Bronchial epithelial cell (primary cell): ENCODE results near the gene SUSD6. TPM values are rescaled to one million over a fixed set of nuclear protein-coding genes. Genes with fewer than 3 reads are reported as not detected.
A peak's percentile ranks its signal among the peaks of the same experiment; 100 is the strongest.
"Not testable (repeated sequence)": the region's sequence is repeated elsewhere in the genome, so short reads cannot be mapped to it uniquely, and the experiment has no call there.

Source experiments
- DNase-seq: peaks from one replicate; pipeline ENCODE4 v3.0.0-alpha.2; 2010; ENCODE audit warnings: low read depth
- FAIRE-seq: peaks from 2 replicates; lab custom pipeline; 2011; peaks lifted over from hg19 to GRCh38; lab: Jason Lieb, UNC
- H3K27me3 ChIP-seq: 2 replicates; pipeline ENCODE4 v1.5.1; 2011; ENCODE audit warnings: low read length; ENCODE audit not compliant: control insufficient read depth, insufficient read depth
- H3K36me3 ChIP-seq: 2 replicates; pipeline ENCODE4 v1.5.1; 2011; ENCODE audit warnings: low read length; ENCODE audit not compliant: control insufficient read depth, insufficient read depth
- H3K4me3 ChIP-seq: 2 replicates; pipeline ENCODE4 v1.5.1; 2011; ENCODE audit warnings: mild to moderate bottlenecking, low read depth, low read length, control low read depth
- total RNA-seq: library from RNA; depleted of rRNA; stranded (reverse); fragments of >200 nt; gene quantifications from 2 replicates; pipeline ENCODE4 v1.2.1, GENCODE V29; 2014
- TF ChIP-seq, protein P1 (sequence below): IDR thresholded peaks from 2 replicates; pipeline ENCODE4 v1.5.1; 2011; ENCODE audit warnings: mild to moderate bottlenecking, moderate library complexity, low read length, control low read depth, inconsistent platforms; ENCODE audit not compliant: insufficient read depth, severe bottlenecking

Gene SUSD6
- total RNA-seq, 1 donor from 2014 or later: 3.9 TPM

GRCh38 chr14:69716478-69717187 lies 105.2 kb downstream of the SUSD6 start:
- TF ChIP-seq, protein P1, sequence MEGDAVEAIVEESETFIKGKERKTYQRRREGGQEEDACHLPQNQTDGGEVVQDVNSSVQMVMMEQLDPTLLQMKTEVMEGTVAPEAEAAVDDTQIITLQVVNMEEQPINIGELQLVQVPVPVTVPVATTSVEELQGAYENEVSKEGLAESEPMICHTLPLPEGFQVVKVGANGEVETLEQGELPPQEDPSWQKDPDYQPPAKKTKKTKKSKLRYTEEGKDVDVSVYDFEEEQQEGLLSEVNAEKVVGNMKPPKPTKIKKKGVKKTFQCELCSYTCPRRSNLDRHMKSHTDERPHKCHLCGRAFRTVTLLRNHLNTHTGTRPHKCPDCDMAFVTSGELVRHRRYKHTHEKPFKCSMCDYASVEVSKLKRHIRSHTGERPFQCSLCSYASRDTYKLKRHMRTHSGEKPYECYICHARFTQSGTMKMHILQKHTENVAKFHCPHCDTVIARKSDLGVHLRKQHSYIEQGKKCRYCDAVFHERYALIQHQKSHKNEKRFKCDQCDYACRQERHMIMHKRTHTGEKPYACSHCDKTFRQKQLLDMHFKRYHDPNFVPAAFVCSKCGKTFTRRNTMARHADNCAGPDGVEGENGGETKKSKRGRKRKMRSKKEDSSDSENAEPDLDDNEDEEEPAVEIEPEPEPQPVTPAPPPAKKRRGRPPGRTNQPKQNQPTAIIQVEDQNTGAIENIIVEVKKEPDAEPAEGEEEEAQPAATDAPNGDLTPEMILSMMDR: peak; percentile 46
- Histone ChIP-seq H3K4me3 (no peak overlapping the region), H3K36me3 (no peaks in the 10 kb centered on the region), H3K27me3 (no peaks in the 10 kb centered on the region)
- peak; percentile 93 for DNase-seq
- no peak for FAIRE-seq

- not testable (repeated sequence) for FAIRE-seq, H3K36me3 ChIP-seq, H3K27me3 ChIP-seq, H3K4me3 ChIP-seq, DNase-seq
Observed at GRCh38 chr14:69718614-69719013, 107.2 kb downstream of the SUSD6 start.

DNA sequence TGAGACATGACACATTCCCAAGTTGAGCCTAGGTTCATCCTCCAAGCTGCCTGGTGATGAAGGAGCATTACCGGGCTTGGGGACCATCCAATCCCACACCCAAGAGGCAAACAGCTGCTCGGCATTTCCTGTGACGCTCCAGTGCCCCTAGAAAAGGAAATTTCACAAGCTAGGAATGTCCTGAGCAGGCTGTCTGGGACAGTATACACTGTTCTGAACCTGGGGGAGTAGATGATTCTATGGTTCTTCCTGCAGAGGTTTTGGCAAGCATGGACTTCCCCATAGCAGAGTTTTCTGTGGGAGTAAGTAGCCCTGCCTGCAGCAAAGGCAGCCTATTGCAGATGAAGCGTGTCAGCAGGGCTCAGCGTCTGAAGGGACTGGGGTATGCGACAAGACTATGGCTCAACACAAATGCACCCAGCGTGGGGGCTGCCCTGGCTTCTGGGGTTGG lies 108.1 kb downstream of the SUSD6 start:
- Histone ChIP-seq H3K36me3 (no peaks in the 10 kb centered on the region), H3K4me3 (no peak overlapping the region), H3K27me3 (no peaks in the 10 kb centered on the region)
- TF ChIP-seq, protein P1: no peak
- DNase-seq: peak; percentile 90
- FAIRE-seq: no peak

DNA sequence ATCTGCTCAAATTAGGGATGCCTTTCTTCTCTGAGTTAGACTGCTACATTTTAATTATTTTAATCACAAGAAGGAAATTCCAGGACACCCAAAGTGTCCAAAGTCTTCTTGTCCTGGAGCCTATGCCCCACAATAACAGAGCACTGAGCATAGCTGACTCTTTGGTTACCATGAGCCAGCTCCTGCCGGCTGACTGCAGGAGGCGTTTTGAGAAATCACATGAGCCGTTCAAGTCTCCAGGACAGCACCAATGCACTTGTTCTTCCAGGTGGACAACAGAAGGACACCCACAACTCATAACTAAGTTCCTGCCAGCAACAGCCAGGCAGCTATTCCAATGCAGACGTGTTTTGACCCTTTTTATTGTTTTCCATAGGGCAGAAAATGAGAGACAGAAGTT lies 109.5 kb downstream of the SUSD6 start:
- no peak overlapping the region for H3K4me3 ChIP-seq
- DNase-seq (no peak), FAIRE-seq (no peak)
- no peaks in the 10 kb centered on the region for H3K36me3 ChIP-seq
- TF ChIP-seq, protein P1: no peak
- H3K27me3 ChIP-seq: no peaks in the 10 kb centered on the region

- DNase-seq (peak; percentile 30), FAIRE-seq (no peak)
- Histone ChIP-seq H3K27me3 (no peaks in the 10 kb centered on the region), H3K4me3 (peak overlapping the region; percentile 33), H3K36me3 (no peaks in the 10 kb centered on the region)
- TF ChIP-seq, protein P1: peak; percentile 98
Observed at GRCh38 chr14:69726761-69727511, 115.5 kb downstream of the SUSD6 start.

- Histone ChIP-seq H3K4me3 (no peak overlapping the region), H3K27me3 (no peaks in the 10 kb centered on the region), H3K36me3 (no peaks in the 10 kb centered on the region)
- TF ChIP-seq, protein P1: no peak
- FAIRE-seq (no peak), DNase-seq (no peak)
Observed at GRCh38 chr14:69727860-69728259, 116.5 kb downstream of the SUSD6 start.

DNA sequence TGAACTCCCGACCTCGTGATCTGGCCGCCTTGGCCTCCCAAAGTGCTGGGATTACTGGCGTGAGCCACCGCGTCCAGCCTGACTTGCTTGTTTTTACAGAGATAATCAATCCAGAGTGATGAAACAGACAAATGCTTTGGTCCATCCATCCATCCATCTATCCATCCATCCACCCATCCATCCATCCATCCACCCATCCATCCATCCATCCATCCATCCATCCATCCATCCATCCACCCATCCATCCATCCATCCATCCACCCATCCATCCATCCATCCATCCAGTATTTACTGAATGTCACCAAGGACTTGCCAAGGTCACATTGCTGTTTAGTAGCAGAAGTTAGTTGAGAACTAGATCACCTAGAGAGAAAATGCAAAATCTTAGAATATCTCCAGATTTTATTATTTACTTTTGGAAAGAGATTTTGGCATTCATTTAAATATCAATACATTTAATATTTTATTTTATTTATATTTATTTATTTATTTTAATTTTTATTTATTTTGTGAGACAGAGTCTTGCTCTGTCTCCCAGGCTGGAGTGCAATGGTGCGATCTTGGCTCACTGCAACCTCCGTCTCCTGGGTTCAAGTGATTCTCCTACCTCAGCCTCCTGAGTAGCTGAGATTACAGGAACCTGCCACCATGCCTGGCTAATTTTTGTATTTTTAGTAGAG lies 120.7 kb downstream of the SUSD6 start:
- H3K36me3 ChIP-seq, H3K4me3 ChIP-seq, DNase-seq, FAIRE-seq, H3K27me3 ChIP-seq: not testable (repeated sequence)

GRCh38 chr14:69736405-69736804 lies 125.0 kb downstream of the SUSD6 start:
- DNase-seq, H3K27me3 ChIP-seq, H3K36me3 ChIP-seq, FAIRE-seq, H3K4me3 ChIP-seq: not testable (repeated sequence)
